CD4-positive, alpha-beta T cell treated with Interferon alpha-2 for 1 hour (primary cell): ENCODE measurements around the gene NDUFA11.
"Not testable (repeated sequence)": the region's sequence is repeated elsewhere in the genome, so short reads cannot be mapped to it uniquely, and the experiment has no call there.

Experiments used
- DNase-seq, 2 donors: peaks; one replicate each; pipeline ENCODE4 v3.0.0-alpha.2; 2020 to 2022

NDUFA11 gene

GRCh38 chr19:5851302-5851701 is 52.3 kb downstream of the NDUFA11 start, which contains the start of gene FUT3:
TSS of gene FUT3 (minus strand) at chr19:5851449.
- no peak for DNase-seq

GRCh38 chr19:5850743-5851293 is 52.8 kb downstream of the NDUFA11 start:
- DNase-seq: no peak

- DNase-seq: no peak
These were observed 53.4 kb downstream of the NDUFA11 start for GRCh38 chr19:5850189-5850588.

- not testable (repeated sequence) for DNase-seq
These were observed 55.0 kb downstream of the NDUFA11 start for GRCh38 chr19:5848621-5849020.

- DNase-seq: not testable (repeated sequence)
These were observed 55.7 kb downstream of the NDUFA11 start for GRCh38 chr19:5847846-5848245.
